ENCODE results near the gene RAB19. TPM values are rescaled to one million over a fixed set of nuclear protein-coding genes. Genes with fewer than 3 reads are reported as not detected.
"Not testable (repeated sequence)": the region's sequence is repeated elsewhere in the genome, so short reads cannot be mapped to it uniquely, and the experiment has no call there.

Gene RAB19
- total RNA-seq, 2 donors from 2014 or later: 1.9 to 2.4 TPM

DNA sequence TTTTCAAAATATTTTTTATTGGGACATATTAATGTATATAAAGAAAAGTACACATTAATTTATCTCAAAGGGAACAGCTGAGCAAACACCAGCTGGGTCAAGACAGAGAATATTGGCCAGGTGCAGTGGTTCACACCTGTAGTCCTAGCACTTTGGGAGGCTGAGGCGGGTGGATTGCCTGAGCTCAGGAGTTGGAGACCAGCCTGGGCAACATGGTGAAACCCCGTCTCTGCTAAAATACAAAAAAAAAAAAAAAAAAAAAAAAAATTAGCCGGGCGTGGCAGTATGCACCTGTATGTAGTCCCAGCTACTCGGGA lies 14.3 kb downstream of the RAB19 start:
- not testable (repeated sequence) for H3K9me3 Mint-ChIP-seq; H3K36me3 Mint-ChIP-seq; DNase-seq (ENCODE audit: low spot score); H3K4me3 Mint-ChIP-seq; H3K27me3 Mint-ChIP-seq; H3K27ac Mint-ChIP-seq; ATAC-seq; H3K4me1 Mint-ChIP-seq (ENCODE audit: low read depth in 2 of 2)

DNA sequence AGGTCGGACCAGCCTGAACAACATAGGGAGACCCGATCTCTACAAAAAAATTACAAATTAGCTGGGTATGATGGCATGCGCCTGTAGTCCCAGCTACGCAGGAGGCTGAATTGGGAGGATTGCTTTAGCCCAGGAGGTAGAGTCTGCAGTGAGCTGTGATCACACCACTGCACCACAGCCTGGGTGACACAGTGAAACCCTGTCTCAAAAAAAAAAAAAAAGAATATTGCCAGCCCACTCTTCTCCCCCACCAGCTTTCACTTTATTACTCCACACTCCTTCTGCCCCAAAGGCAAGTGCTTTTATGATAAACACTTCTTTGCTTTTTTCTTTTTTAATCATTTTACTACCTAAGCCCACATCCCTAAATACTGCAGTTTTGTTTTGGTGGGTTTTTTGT lies 14.8 kb downstream of the RAB19 start:
- H3K4me1 Mint-ChIP-seq (ENCODE audit: low read depth in 2 of 2): peaks cover 0 to 7% of the 10 kb centered on the region in 2 donors
- H3K27ac Mint-ChIP-seq: no peak overlapping the region
- ATAC-seq (no peak), DNase-seq (ENCODE audit: low spot score) (no peak)
- no peaks in the 10 kb centered on the region for H3K27me3 Mint-ChIP-seq
- no peak overlapping the region for H3K4me3 Mint-ChIP-seq
- H3K9me3 Mint-ChIP-seq: no peaks in the 10 kb centered on the region
- no peaks in the 10 kb centered on the region for H3K36me3 Mint-ChIP-seq

DNA sequence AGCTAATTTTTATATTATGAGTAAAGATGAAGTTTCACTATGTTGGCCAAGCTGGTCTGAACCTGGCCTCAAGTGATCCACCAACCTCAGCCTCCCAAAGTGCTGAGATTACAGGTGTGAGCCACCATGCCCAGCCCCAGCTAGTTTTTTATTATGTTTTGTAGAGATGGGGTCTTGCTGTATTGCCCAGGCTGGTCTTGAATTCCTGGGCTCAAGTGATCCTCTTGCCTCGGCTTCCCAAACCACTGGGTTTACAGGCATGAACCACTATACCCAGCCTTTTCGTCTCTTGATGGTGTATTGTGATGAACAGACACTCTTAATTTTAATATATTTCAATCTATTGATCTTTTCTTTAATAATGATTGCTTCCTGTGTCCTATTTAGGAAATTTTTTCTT lies 17.7 kb downstream of the RAB19 start:
- ATAC-seq (no peak), DNase-seq (ENCODE audit: low spot score) (no peak)
- Mint-ChIP-seq H3K27me3 (no peaks in the 10 kb centered on the region), H3K4me1 (ENCODE audit: low read depth in 2 of 2) (peaks cover 0 to 7% of the 10 kb centered on the region in 2 donors), H3K9me3 (no peaks in the 10 kb centered on the region), H3K4me3 (no peak overlapping the region), H3K36me3 (no peaks in the 10 kb centered on the region), H3K27ac (no peak overlapping the region)

DNA sequence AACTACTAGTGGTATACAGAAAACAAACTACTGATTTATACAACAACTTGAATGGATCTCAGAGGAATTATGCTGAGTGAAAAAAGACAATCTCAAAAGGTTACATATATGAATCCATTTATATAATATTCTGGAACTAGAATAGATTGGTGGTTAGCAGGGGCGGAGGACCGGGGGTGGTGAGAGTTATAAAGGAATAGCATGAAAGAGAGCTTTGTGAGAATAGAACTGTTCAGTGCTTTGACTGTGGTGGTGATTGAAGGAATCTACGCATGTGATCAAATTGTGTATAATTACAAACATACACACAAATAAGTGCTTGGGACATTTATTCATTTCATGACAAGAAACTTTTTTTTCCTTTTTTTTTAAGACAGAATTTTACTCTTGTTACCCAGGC lies 19.6 kb downstream of the RAB19 start:
- H3K4me3 Mint-ChIP-seq: no peak overlapping the region
- H3K27ac Mint-ChIP-seq: no peak overlapping the region
- ATAC-seq: no peak

GRCh38 chr7:140425718-140426117 lies 21.9 kb downstream of the RAB19 start:
- no peak overlapping the region for H3K27ac Mint-ChIP-seq
- no peaks in the 10 kb centered on the region for H3K9me3 Mint-ChIP-seq
- no peak overlapping the region for H3K4me3 Mint-ChIP-seq
- no peaks in the 10 kb centered on the region for H3K27me3 Mint-ChIP-seq
- H3K4me1 Mint-ChIP-seq (ENCODE audit: low read depth in 2 of 2): no peaks in the 10 kb centered on the region
- ATAC-seq (no peak), DNase-seq (ENCODE audit: low spot score) (no peak)
- no peaks in the 10 kb centered on the region for H3K36me3 Mint-ChIP-seq

More for the DNA sequence above, 19.6 kb downstream of the RAB19 start:
- H3K9me3 Mint-ChIP-seq: no peaks in the 10 kb centered on the region
- H3K27me3 Mint-ChIP-seq: no peaks in the 10 kb centered on the region
- peaks cover 0 to 7% of the 10 kb centered on the region in 2 donors for H3K4me1 Mint-ChIP-seq (ENCODE audit: low read depth in 2 of 2)
- no peaks in the 10 kb centered on the region for H3K36me3 Mint-ChIP-seq
- DNase-seq (ENCODE audit: low spot score): no peak

- Mint-ChIP-seq H3K27ac (no peak overlapping the region), H3K9me3 (no peaks in the 10 kb centered on the region), H3K4me1 (ENCODE audit: low read depth in 2 of 2) (no peaks in the 10 kb centered on the region), H3K36me3 (no peaks in the 10 kb centered on the region), H3K27me3 (no peaks in the 10 kb centered on the region), H3K4me3 (no peak overlapping the region)
- DNase-seq (ENCODE audit: low spot score): no peak
- no peak for ATAC-seq
Measured at GRCh38 chr7:140426130-140426529, 22.3 kb downstream of the RAB19 start.

DNA sequence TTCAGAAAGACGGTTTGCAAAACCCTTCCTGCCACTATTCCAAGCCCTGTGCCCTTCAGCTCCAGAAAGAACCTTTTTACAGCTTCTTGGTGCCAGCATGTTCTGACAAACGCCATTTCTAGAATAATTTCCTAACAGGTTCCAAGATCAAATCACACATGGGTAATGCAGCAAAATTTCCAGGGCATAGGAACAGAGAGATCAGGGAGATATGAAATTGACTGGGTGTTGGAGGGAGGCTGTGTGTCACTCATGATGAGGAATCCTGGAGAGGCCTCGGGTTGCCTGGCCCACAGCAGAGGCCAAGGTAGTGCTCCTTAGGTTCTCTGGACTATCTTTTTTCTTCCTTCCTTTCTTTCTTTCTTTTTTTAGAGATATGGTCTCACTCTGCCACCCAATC lies 29.5 kb downstream of the RAB19 start:
- Mint-ChIP-seq H3K4me3 (no peak overlapping the region), H3K9me3 (no peaks in the 10 kb centered on the region), H3K4me1 (ENCODE audit: low read depth in 2 of 2) (no peaks in the 10 kb centered on the region), H3K36me3 (no peaks in the 10 kb centered on the region), H3K27ac (no peak overlapping the region), H3K27me3 (peaks cover 0 to 5% of the 10 kb centered on the region in 2 donors)
- DNase-seq (ENCODE audit: low spot score) (no peak), ATAC-seq (no peak)

- DNase-seq (ENCODE audit: low spot score) (no peak), ATAC-seq (no peak)
- Mint-ChIP-seq H3K9me3 (no peaks in the 10 kb centered on the region), H3K27ac (no peak overlapping the region), H3K4me3 (no peak overlapping the region), H3K27me3 (peaks cover 0 to 5% of the 10 kb centered on the region in 2 donors), H3K36me3 (no peaks in the 10 kb centered on the region), H3K4me1 (ENCODE audit: low read depth in 2 of 2) (no peaks in the 10 kb centered on the region)
Measured at GRCh38 chr7:140435252-140435895, 31.5 kb downstream of the RAB19 start.

- Mint-ChIP-seq H3K4me1 (ENCODE audit: low read depth in 2 of 2) (no peaks in the 10 kb centered on the region), H3K36me3 (no peaks in the 10 kb centered on the region), H3K27me3 (peaks cover 0 to 5% of the 10 kb centered on the region in 2 donors), H3K4me3 (no peak overlapping the region), H3K27ac (no peak overlapping the region), H3K9me3 (no peaks in the 10 kb centered on the region)
- DNase-seq (ENCODE audit: low spot score) (no peak), ATAC-seq (no peak)
Measured at GRCh38 chr7:140439359-140439758, 35.5 kb downstream of the RAB19 start.

DNA sequence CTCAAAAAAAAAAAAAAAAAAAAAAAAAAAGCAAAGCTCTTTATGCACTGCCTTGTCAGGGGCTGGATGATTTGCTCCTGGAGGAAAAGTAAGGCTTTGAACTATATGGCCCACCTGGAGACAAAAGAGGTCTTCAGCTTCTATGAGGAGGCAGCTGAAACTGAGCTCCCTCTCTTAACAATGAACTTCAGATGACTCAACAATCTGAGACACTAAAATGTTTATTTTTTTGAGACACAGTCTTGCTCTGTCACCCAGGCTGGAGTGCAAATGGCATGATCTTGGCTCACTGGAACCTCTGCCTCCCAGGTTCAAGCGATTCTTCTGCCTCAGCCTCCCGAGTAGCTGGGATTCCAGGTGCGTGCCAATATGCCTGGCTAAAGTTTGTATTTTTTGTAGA lies 36.7 kb downstream of the RAB19 start:
- H3K4me1 Mint-ChIP-seq (ENCODE audit: low read depth in 2 of 2): no peaks in the 10 kb centered on the region
- H3K27ac Mint-ChIP-seq: no peak overlapping the region
- H3K4me3 Mint-ChIP-seq: no peak overlapping the region
- H3K27me3 Mint-ChIP-seq: peaks cover 0 to 5% of the 10 kb centered on the region in 2 donors
- H3K36me3 Mint-ChIP-seq: no peaks in the 10 kb centered on the region
- ATAC-seq (no peak), DNase-seq (ENCODE audit: low spot score) (no peak)
- H3K9me3 Mint-ChIP-seq: no peaks in the 10 kb centered on the region

DNA sequence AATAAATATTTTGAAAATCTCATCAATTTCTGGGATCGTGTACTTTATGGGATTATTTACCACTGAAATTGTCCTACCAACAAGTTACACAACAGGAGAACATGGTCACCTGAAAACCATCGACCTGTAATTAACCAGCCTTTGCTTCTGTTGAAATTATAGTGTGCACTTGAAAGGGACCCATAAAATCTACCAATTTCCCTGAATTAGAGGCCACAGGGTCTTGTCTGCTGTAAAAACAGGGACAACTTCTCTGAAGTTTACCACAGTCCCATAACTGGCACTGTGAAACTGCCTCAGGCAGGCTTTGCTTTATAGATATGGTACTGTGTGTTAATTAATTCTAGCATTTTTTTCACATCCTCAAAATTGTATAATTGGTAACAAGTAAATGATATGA lies 37.7 kb downstream of the RAB19 start:
- no peak for ATAC-seq
- Mint-ChIP-seq H3K27me3 (peaks cover 0 to 2% of the 10 kb centered on the region in 2 donors), H3K4me1 (ENCODE audit: low read depth in 2 of 2) (no peaks in the 10 kb centered on the region), H3K27ac (no peak overlapping the region), H3K4me3 (no peak overlapping the region), H3K9me3 (no peaks in the 10 kb centered on the region), H3K36me3 (no peaks in the 10 kb centered on the region)
- DNase-seq (ENCODE audit: low spot score): no peak

GRCh38 chr7:140446467-140446866 lies 42.6 kb downstream of the RAB19 start:
- no peak overlapping the region for H3K4me3 Mint-ChIP-seq
- no peak overlapping the region for H3K27ac Mint-ChIP-seq
- H3K4me1 Mint-ChIP-seq (ENCODE audit: low read depth in 2 of 2): peaks cover 4% of the 10 kb centered on the region in 2 donors
- no peak for DNase-seq (ENCODE audit: low spot score)
- no peaks in the 10 kb centered on the region for H3K9me3 Mint-ChIP-seq
- H3K27me3 Mint-ChIP-seq: no peaks in the 10 kb centered on the region
- ATAC-seq: no peak
- H3K36me3 Mint-ChIP-seq: no peaks in the 10 kb centered on the region

- H3K27ac Mint-ChIP-seq: no peak overlapping the region
- no peaks in the 10 kb centered on the region for H3K9me3 Mint-ChIP-seq
- peaks cover 9 to 18% of the 10 kb centered on the region in 2 donors for H3K4me1 Mint-ChIP-seq (ENCODE audit: low read depth in 2 of 2)
- peaks cover 4% of the 10 kb centered on the region for H3K36me3 Mint-ChIP-seq
- H3K27me3 Mint-ChIP-seq: no peaks in the 10 kb centered on the region
- no peak for DNase-seq (ENCODE audit: low spot score)
- no peak overlapping the region for H3K4me3 Mint-ChIP-seq
- ATAC-seq: no peak
Measured at GRCh38 chr7:140447841-140448240, 44.0 kb downstream of the RAB19 start.

- no peaks in the 10 kb centered on the region for H3K27me3 Mint-ChIP-seq
- H3K4me3 Mint-ChIP-seq: no peak overlapping the region
- H3K27ac Mint-ChIP-seq: no peak overlapping the region
- peaks cover 6% of the 10 kb centered on the region for H3K36me3 Mint-ChIP-seq
- H3K9me3 Mint-ChIP-seq: no peaks in the 10 kb centered on the region
- no peak for ATAC-seq
- no peak for DNase-seq (ENCODE audit: low spot score)
- H3K4me1 Mint-ChIP-seq (ENCODE audit: low read depth in 2 of 2): peaks cover 9 to 24% of the 10 kb centered on the region in 2 donors
Measured at GRCh38 chr7:140448781-140449480, 45.1 kb downstream of the RAB19 start.

DNA sequence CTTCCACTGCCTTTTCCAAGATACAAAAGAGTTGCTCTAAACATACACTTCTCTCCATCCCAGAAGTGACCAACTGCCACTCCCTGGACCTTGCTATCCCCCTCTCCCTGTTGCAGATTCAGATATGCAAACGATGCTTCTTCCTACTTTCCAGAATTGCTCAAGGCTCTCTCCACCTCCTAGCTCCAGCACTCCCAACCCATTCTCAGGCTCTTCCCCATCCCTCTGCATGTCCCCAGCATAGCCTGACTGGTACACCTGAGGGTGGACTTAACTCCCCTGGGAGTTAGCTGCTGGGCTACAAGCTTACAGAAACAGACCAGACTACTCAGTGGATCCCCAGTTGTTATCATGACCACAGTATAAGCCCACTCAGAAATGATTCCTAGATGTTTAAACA lies 47.9 kb downstream of the RAB19 start:
- Mint-ChIP-seq H3K27ac (no peak overlapping the region), H3K9me3 (no peaks in the 10 kb centered on the region), H3K4me1 (ENCODE audit: low read depth in 2 of 2) (peaks cover 27 to 39% of the 10 kb centered on the region in 2 donors), H3K36me3 (peaks cover 27% of the 10 kb centered on the region), H3K27me3 (no peaks in the 10 kb centered on the region), H3K4me3 (no peak overlapping the region)
- DNase-seq (ENCODE audit: low spot score): no peak
- no peak for ATAC-seq
